SH-SY5Y (cell line): ENCODE measurements around the gene SLC2A8.

ENCODE experiments used
- GATA2 ChIP-seq: IDR thresholded peaks from 2 replicates; pipeline ENCODE4 v1.6.1; 2011; ENCODE audit warnings: mild to moderate bottlenecking, low read depth, low read length
- GATA3 ChIP-seq: IDR thresholded peaks from 2 replicates; pipeline ENCODE4 v1.6.1; 2011; ENCODE audit warnings: low read depth, mild to moderate bottlenecking, low read length, moderate library complexity

SLC2A8 gene

DNA sequence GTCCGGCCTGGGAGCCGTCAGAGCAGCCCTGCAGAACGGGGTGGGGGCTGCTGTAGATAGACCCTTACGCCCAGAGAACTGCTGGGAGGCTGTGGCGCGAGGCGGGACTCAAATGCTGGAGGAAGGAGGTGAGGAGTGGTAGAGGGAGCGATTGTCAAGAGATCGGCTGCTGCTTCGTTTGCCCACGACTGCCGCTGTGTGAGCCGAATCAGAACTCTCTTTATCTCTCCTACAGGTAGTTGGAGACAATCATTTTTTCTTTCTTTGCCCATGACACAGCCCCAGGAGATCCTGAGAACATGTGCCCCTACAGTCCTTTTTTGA, 27.7 kb downstream of the SLC2A8 start:
- TF ChIP-seq GATA3 = no peak
- TF ChIP-seq GATA2 = no peak

DNA sequence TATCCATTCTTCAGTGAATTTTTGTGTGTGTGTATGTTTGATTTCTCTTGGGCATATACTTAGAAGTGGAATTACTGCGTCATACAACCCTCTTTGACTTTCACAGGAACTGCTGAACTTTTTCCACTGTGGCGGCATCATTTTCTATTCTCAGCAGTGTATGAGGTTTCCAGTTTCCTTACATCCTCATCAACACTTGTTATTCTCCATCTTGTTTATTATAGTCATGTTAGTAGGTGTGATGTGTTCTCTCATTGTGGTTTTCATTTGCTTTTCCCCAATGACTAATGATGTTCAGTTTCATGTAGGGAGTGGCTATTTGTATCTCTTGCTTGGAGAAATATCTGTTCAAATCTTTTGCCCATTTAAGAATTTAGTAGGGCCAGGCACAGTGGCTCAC, 29.8 kb downstream of the SLC2A8 start:
- TF ChIP-seq GATA2 (no peak), GATA3 (no peak)

DNA sequence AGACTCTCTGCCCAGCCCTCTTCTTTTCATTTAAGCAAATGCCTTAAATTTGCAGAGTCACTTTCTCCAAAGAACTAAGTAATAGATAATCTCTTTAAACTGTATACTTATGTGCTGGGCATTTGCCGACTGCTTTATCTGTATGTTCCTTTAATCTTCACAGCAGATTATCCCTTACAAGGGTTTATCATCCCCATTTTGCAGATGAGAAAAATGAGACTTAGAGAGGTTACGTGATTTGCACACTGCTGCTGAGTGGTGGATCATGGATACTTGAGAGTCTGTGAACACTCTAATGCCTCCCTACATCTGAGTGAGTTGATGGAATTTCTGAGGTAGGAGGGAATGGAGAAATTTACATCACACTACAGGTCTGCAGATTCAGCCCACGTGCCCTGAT, 31.4 kb downstream of the SLC2A8 start:
- TF ChIP-seq GATA3 = no peak
- TF ChIP-seq GATA2 = no peak

DNA sequence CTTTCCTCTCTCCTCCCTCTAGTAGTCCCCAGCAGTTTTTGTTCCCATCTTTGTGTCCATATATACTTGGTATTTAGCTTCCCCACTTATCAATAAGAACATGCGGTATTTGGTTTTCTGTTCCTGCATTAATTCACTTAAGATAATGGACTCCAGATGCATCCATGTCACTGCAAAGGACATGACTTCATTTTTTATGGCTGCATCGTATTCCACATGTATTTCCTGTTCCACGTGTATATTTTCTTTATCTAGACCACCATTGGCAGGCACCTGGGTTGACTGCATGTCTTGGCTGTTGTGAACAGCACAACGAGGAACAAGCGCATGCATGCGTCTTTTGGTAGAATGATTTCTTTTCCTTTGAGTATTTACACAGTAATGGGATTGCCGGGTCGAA, 33.4 kb downstream of the SLC2A8 start:
- no peak for TF ChIP-seq GATA2

DNA sequence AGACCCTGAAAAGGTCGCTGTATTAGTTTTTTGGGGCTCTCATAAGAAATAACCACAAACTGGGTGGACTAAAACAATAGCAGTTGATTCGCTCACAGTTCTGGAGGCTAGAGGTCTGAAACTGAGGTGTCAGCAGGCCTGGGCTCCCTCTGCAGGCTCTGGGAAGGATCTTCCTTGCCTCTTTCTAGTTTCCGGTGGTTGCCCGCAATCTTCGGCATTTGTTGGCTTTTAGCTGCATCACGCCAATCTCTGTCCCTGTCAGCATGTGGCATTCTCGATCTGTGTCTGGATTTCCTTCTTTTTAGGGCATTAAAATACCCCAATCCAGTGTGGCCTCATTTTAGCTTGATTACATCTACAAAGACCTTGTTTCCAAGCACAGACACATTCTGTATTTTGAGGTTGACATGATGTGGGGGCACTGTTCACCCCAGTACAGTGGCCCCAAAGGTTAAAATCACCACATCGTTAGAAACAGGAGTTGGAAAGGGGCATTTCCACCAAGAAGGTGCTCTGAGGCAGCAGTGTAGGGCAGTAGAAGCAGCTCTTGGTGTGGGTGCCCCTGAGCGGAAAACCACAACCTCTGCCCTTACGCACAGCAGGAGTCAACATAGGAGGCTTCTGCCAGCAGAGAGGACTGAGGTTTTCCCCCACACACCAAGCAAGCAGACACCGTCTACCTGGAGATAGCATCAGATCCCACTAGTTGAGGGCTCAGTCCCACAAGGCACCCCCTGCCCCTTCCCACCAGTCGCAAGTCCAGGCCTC, 40.7 kb downstream of the SLC2A8 start:
- TF ChIP-seq GATA2 = no peak
- no peak for TF ChIP-seq GATA3

DNA sequence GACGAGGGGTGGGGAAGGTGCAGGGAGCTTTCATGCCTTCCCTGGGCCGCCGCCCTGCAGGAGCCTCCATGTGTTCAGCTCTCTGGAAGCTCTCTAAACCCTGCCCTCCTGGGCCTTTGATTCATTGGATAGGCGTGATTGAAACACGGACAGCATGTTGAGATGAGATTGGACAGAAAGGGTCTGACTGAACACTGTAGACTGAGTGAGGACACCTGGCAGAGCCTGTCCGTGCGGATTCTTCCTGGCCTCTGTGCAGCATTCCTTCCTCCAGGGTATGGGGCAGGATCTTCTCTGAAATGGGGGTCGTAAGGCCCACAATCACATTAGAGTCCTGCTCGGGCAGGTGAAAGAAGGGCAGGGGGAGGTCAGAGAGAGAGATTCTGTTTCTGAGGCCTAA, 41.4 kb downstream of the SLC2A8 start:
- TF ChIP-seq GATA2 = no peak
- TF ChIP-seq GATA3 = no peak

DNA sequence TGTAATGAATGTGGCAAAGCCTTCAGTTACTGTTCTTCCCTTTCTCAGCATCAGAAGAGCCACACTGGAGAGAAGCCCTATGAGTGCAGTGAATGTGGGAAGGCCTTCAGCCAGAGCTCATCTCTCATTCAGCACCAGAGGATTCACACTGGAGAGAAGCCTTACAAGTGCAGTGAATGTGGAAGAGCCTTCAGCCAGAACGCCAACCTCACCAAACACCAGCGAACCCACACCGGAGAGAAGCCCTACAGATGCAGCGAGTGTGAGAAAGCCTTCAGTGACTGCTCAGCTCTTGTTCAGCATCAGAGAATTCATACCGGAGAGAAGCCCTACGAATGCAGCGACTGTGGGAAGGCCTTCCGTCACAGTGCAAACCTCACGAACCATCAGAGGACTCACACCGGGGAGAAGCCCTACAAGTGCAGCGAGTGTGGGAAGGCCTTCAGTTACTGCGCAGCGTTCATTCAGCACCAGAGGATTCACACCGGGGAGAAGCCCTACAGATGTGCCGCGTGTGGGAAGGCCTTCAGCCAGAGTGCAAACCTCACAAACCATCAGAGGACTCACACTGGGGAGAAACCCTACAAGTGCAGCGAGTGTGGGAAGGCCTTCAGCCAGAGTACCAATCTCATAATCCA, 47.4 kb downstream of the SLC2A8 start:
- no peak for TF ChIP-seq GATA2
- TF ChIP-seq GATA3 = no peak

DNA sequence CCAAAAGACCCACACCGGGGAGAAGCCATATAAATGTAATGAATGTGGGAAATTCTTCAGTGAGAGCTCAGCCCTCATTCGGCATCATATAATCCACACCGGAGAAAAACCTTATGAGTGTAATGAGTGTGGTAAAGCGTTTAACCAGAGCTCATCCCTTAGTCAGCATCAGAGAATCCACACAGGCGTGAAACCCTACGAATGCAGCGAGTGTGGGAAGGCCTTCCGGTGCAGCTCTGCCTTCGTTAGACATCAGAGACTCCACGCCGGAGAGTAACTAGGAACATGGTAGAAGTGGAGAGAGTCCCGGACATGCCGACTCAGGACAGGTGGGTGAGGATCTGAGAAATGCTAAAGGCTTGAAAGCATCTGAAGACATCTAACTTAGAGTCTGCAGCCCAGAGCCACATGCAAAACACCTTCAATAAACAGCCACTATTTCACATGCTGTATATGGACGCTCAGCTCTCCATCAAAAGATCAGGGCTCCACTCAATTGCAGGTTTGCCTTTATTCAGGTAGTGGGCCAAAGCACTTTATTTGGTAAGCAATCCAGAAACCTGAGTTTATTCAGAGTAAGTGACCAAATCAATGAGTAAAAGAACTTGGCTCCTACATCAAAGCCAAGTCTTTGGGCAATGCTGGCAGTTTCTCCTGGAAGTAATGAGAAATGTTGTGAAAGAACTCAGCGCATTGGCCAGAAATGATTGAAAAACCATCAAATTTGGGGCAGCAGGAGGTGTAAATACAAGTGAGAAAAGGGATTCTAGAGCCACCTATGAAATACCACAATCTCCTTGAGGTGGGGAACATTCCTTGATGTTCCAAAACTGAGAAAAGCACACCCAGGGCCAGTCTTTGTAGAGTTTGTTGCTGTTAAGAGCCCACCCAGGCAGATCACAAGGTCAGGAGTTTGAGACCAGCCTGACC, 48.2 kb downstream of the SLC2A8 start:
- no peak for TF ChIP-seq GATA2
- no peak for TF ChIP-seq GATA3

DNA sequence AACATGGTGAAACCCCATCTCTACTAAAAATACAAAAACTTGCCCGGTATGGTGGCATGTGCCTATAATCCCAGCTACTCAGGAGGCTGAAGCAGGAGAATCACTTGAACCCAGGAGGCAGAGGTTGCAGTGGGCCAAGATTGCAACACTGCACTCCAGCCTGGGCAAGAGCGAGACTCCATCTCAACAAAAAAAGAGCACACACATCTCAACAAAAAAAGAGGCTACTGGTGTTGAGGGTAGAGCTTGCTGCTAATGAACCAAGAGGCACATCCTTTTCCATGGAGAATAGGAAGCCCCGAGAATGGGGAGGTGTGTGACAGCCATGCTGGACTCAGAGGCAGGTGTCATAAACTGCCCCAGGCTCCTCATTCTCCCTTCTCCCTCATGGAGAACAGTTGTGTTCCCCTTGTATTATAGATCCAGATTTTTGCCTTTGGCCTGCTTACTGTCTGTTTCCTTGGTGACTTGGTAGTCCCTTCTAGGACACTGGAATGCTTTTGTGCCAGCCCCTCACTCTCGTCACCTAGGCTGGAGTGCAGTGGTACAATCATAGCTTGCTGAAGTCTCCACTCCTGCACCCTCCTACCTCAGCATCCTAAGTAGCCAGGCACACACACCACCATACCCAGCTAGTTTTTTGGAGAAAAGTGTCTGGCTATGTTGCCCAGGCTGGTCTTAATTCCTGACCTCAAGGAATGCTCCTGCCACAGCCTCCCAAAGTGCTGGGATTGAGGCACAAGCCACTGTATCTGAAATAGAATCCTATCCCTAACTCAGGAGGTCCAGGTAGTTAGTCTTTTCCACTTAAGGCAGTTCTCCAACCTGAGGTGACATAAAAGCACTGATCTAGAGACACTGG, 49.1 kb downstream of the SLC2A8 start:
- TF ChIP-seq GATA3 (no peak), GATA2 (no peak)

DNA sequence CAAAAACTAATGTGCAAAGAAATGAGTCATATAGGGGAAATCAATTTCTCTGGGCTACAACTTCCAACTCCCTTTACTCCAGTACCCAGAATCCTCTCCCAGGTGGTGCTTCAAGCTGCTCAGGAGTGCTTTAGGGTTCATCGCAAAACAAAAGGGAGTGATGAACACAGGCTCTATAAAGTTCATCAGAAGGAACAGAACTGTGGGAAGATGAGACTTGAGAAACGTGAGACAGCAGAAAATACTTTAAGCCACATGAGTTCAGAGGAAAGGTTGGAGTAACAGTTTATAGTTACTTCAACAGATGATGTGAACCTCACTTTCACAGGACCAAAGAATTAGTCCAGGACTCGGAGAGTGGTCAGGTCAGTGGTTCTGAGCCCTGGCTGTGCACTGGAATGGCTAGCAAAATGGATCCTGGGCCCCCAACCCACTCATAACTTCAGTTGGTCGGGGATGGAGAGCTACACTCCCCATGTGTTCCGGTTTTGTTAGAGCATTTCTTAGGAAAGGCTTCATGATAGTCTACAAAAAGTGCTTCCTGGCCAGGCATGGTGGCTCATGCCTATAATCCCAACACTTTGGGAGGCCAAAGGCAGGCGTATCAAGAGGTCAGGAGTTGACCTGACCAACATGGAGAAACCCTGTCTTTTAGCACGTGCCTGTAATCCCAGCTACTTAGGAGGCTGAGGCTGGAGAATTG, 49.9 kb downstream of the SLC2A8 start:
- TF ChIP-seq GATA3 (no peak), GATA2 (no peak)

DNA sequence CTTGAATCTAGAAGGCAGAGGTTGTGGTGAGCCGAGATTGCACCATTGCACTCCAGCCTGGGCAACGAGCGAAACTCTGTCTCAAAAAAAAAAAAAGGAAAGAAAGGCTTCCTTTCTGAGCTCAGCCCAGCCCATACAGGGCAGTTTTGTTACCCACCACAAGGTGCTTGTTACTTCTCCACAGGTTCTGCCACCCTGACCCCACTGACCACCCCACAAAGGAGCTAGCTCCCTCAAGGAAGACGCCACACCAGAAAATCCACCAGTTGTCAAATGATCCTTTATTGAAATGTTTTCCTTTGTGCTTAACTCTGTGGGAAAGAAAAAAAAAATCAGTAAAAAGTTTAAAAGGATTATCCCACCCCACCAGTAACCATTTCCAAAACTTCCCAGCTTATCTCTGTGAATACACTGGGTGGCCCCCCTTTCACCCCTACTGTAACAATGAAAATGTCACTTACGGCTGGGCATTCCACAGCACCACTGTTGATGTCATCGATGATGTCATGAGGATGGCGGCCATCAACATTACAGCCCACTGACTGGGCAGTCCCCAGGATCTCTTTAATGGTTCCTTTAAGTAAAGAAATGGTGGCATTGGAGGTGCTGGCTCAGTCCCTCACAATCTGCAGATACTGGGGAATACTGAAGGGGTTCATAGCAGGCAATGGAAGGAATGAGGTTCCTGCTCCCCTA, 50.6 kb downstream of the SLC2A8 start:
- TF ChIP-seq GATA3 (no peak), GATA2 (no peak)

DNA sequence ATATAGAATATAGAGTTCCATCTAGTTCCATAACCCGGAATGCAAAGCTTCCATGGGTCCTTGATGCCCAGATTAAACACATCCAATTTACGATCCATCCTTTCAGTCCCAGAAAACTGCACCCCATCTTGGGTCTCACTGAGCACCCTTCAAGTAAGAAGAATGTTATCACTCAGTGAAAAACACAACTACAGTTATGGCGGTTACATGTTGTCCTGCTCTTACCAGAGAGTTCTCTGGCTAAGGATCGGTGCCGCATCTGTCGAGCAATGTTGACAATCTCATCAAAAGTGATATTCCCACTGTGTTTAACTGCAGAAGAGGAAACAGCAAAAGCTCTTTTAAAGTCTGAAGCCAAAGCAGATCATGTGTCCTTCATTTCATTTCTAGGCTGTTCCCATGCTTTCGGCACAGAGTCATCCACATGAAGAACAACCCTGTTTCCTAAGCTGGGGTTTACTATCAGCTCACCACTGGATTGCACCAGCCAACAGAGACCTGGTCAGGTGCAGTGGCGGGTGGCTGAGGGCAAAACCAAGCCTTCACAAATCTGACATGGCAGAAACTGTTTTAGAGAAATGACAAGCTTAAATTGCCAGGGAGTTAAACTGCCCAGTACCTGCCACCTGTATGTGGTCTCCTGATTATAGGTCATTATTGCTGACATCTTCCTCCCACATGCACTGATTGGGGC, 51.3 kb downstream of the SLC2A8 start:
- TF ChIP-seq GATA2 (no peak), GATA3 (no peak)
